Jurkat, Clone E6-1 (cell line): Measurements from ENCODE around the gene IL4R.

ENCODE experiments used
- DNase-seq: peaks from one replicate; pipeline ENCODE4 v3.0.0-alpha.2; 2011; ENCODE audit warnings: low read depth, low spot score
- H3K4me3 ChIP-seq: 2 replicates; pipeline ENCODE4 v1.5.1; 2011; ENCODE audit warnings: mild to moderate bottlenecking, low read length, control low read depth, moderate library complexity

IL4R gene

GRCh38 chr16:27346819-27347218 is 33.0 kb downstream of the IL4R start:
- H3K4me3 ChIP-seq = no peak overlapping the region
- no peak for DNase-seq

GRCh38 chr16:27347930-27348685 is 34.3 kb downstream of the IL4R start:
- no peak for DNase-seq

DNA sequence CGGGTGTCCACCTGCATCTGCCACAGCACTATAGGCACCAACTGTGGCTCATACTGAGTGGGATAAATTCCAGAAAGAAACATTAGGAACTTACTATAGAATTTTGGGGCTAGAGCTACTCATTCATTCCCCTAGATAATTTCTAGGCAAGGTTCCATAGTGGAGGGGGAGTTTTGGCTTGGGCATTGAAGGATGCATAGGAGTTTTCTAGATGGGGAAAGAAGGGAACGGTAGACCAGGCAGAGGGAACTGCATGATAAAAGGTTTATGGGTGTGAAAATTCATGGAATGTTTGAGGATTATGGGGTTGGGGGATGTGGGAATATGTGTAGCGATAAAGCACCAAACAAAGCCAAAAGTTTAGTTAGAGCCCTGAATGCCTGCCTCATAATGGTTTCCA is 35.5 kb downstream of the IL4R start:
- no peak for DNase-seq
- H3K4me3 ChIP-seq = no peak overlapping the region

More at GRCh38 chr16:27347930-27348685, 34.3 kb downstream of the IL4R start:
- no peak overlapping the region for H3K4me3 ChIP-seq

- DNase-seq = no peak
- H3K4me3 ChIP-seq = no peak overlapping the region
These were observed 36.2 kb downstream of the IL4R start for GRCh38 chr16:27350006-27350405.

DNA sequence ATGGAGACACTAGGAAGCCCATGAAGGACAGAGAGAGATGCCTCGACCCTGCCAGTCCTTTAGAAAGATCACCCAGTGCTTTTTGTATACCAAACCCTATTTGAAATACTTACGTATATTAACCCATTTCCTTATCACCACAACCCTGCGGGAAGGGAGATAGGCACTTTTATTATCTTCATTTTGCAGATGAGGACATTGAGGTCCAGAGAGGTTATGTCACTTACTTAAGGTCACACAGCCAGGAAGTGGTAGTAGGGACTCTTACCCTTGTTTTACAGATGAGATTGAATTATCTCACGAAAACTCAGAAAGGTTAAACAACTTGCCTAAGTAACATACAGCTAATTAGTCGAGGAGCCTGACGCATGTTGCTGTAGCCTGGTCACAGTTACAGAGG is 38.2 kb downstream of the IL4R start:
- DNase-seq = no peak
- no peak overlapping the region for H3K4me3 ChIP-seq

GRCh38 chr16:27353853-27354252 is 40.1 kb downstream of the IL4R start:
- H3K4me3 ChIP-seq = no peak overlapping the region
- no peak for DNase-seq

DNA sequence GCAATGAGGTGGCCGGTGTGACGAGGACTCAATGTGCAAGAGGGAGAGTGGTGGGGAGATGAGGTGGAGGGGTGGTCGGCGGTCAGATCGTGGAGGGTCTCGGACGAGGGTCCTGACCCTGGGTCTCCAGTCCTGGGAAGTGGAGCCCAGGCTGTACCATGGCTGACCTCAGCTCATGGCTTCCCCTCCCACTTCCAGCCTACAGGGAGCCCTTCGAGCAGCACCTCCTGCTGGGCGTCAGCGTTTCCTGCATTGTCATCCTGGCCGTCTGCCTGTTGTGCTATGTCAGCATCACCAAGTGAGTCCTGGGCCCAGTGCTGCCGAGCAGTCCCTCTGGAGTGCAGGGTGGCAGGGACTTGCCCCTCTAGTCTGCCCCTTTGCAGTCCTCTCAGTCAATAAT is 41.8 kb downstream of the IL4R start:
- H3K4me3 ChIP-seq = no peak overlapping the region
- DNase-seq = peak; percentile 32

- DNase-seq = no peak
- no peak overlapping the region for H3K4me3 ChIP-seq
These were observed 43.0 kb downstream of the IL4R start for GRCh38 chr16:27356794-27357193.

GRCh38 chr16:27359051-27359450 is 45.3 kb downstream of the IL4R start:
- no peak overlapping the region for H3K4me3 ChIP-seq
- no peak for DNase-seq

DNA sequence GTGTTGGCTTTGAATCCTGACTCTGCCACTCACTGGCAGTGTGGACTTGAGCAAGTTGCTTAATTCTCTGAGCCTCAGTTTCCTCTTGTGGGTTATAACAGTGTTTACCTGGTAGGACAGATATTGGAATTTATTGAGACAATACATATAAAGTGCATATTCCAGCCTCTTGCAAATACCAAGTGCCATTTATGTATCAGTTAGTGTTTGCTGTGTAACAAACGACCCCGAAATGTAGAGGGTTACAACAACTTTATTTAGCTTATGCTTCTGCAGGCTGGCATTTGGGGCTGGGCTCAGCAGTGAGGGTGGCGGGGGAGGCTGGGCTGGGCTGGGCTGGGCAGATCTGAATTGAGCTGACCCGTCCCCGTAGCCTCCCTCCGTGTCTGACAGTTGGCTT is 45.8 kb downstream of the IL4R start:
- DNase-seq = no peak
- no peak overlapping the region for H3K4me3 ChIP-seq

- H3K4me3 ChIP-seq = no peak overlapping the region
- no peak for DNase-seq
These were observed 48.2 kb downstream of the IL4R start for GRCh38 chr16:27361987-27362386.

- no peak overlapping the region for H3K4me3 ChIP-seq
- no peak for DNase-seq
These were observed 48.9 kb downstream of the IL4R start for GRCh38 chr16:27362570-27363245.

DNA sequence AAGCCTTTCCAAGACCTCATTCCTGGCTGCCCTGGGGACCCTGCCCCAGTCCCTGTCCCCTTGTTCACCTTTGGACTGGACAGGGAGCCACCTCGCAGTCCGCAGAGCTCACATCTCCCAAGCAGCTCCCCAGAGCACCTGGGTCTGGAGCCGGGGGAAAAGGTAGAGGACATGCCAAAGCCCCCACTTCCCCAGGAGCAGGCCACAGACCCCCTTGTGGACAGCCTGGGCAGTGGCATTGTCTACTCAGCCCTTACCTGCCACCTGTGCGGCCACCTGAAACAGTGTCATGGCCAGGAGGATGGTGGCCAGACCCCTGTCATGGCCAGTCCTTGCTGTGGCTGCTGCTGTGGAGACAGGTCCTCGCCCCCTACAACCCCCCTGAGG is 49.5 kb downstream of the IL4R start:
- H3K4me3 ChIP-seq = no peak overlapping the region
- DNase-seq = no peak

DNA sequence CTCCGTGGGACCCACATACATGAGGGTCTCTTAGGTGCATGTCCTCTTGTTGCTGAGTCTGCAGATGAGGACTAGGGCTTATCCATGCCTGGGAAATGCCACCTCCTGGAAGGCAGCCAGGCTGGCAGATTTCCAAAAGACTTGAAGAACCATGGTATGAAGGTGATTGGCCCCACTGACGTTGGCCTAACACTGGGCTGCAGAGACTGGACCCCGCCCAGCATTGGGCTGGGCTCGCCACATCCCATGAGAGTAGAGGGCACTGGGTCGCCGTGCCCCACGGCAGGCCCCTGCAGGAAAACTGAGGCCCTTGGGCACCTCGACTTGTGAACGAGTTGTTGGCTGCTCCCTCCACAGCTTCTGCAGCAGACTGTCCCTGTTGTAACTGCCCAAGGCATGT is 50.0 kb downstream of the IL4R start:
- no peak overlapping the region for H3K4me3 ChIP-seq
- no peak for DNase-seq

DNA sequence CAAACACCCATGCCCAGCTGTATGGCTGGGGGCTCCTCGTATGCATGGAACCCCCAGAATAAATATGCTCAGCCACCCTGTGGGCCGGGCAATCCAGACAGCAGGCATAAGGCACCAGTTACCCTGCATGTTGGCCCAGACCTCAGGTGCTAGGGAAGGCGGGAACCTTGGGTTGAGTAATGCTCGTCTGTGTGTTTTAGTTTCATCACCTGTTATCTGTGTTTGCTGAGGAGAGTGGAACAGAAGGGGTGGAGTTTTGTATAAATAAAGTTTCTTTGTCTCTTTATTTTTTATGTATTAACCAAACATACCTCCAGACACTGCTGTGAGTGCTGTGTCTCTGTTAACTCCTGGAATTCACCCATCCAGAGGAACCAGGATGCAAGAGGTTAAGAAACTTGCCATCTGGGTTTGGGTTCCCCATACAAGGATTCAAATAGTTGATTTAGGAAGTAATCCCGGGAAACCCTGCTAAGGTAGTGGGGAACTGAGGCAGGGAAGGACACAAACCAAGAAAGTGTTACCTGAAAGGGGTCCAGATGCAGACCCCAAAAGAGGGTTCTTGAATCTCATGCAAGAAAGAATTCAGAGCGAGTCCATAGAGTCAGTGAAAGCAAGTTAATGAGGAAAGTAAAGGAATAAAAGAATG is 50.8 kb downstream of the IL4R start:
- no peak overlapping the region for H3K4me3 ChIP-seq
- DNase-seq = no peak

DNA sequence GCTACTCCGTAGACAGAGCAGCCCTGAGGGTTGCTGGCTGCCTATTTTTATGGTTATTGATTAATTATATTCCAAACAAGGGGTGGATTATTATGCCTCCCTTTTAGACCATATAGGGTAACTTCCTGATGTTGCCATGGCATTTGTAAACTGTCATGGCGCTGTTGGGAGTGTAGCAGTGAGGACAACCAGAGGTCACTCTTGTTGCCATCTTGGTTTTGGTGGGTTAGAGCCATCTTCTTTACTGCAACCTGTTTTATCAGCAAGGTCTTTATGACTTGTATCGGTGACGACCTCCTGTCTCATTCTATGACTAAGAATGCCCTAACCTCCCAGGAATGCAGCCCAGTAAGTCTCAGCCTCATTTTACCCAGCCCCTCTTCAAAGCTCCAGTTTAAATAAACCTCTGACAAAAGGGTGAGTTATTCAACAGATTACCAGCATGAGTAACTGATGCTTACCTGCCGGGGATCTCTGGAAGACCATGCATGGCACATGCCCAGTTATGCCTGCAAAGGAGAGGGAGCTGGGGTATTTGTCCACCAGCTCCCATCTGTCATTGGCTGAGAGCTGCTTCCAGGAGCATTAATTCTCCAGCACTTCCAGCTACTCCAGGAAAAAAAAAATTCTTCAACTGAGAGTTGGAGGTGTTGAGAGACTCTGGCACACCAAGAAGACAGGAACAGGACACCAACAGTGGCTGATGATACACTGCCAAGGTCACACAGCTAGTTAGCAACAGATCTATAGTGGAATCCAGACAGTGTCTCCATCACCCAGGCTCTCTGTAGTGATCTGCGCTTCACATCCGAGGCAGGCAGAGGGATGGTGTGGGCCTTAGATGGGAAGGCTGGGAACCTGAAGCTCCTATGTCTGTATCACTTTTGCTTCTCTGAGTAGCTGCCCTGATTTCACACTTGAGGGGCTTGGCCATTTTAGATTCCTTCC is 51.6 kb downstream of the IL4R start:
- no peak for DNase-seq
- no peak overlapping the region for H3K4me3 ChIP-seq

- no peak overlapping the region; the same call in 1 of the 2 replicates for H3K4me3 ChIP-seq
- no peak for DNase-seq
These were observed 53.1 kb downstream of the IL4R start for GRCh38 chr16:27366687-27367460.

DNA sequence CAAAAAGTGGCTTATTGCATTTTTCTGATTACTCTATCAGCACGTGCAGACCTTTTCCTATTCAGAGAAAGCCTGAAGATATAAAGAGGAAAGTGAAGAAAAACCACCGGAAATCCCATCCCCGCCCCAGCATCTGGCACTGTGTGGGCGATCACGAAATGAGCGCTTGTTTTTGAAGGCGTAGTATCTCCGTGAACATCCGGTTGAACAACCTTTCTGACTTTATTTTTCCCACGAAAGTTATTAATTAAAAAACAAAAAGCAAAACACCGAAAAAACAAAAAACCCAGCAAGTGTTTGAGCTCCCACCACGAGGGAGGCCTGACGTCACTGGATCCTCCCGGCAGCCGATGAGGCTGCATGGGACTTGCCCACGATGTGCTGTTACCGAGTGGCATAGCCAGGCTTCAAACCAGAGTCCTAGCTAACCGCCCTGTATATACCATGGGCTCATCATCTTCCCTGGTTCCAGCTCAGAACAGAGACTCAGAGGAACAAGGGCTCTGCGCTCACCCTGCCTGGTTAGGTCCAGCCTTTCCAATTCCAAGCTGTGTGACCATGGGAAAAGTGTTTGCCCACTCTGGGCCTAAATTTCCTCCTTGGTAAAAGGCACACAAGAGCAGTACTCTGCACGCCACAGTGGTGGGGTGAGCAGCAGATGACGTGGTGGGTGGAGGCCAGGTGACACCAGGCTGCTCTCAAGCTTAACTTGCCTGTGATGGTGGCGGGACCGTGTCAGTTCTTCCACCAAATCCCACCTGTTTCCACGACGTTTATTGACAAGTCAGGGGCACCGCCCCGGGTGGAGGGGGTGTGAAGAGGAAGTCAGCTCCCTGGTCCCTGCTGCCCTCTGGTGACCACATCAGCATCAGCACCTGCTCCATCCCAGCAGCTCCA is 53.9 kb downstream of the IL4R start:
- DNase-seq = peak; percentile 97
- peak overlapping the region; percentile 39 for H3K4me3 ChIP-seq
